HG03039 (cell line): ENCODE data around the gene LPIN1.
"Not testable (repeated sequence)": the region's sequence is repeated elsewhere in the genome, so short reads cannot be mapped to it uniquely, and the experiment has no call there.

Experiments
- ATAC-seq: cut with Tn5 transposase; IDR thresholded peaks from one replicate; pipeline ENCODE4 v1.9.1; 2021; ENCODE audit warnings: mild to moderate bottlenecking, moderate library complexity; ENCODE audit not compliant: unreplicated experiment

LPIN1 gene

DNA sequence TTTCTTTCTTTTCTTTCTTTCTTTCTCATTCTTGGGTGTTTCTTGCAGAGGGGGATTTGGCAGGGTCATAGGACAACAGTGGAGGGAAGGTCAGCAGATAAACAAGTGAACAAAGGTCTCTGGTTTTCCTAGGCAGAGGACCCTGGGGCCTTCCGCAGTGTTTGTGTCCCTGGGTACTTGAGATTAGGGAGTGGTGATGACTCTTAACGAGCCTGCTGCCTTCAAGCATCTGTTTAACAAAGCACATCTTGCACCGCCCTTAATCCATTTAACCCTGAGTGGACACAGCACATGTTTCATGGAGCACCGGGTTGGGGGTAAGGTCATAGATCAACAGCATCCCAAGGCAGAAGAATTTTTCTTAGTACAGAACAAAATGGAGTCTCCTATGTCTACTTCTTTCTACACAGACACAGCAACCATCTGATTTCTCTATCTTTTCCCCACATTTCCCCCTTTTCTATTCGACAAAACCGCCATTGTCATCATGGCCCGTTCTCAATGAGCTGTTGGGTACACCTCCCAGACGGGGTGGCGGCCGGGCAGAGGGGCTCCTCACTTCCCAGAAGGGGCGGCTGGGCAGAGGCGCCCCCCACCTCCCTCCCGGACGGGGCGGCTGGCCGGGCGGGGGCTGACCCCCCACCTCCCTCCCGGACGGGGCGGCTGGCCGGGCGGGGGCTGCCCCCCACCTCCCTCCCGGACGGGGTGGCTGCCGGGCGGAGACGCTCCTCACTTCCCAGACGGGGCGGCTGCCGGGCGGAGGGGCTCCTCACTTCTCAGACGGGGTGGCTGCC is 12.9 kb downstream of the LPIN1 start:
- not testable (repeated sequence) for ATAC-seq

GRCh38 chr2:11761259-11761658 is 14.8 kb downstream of the LPIN1 start:
- no peak for ATAC-seq

DNA sequence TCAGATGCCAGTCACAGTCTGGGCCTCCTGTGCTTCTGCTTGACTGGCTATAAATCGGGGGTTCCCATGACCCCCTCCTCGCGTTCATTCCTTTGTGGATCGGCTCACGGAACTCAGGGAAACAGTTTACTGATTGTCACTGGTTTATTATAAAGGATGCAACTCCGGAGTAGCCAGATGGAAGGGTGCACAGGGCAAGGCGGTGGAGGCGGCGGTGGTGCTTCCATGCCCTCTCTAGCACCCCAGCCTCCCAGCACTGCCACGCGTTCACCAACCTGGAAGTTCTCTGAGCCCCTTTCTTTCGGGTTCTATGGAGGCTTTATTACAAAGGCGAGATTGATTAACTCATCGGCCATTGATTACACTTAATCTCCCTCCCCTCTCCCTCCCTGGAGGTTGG is 15.6 kb downstream of the LPIN1 start:
- ATAC-seq: no peak

- no peak for ATAC-seq
Observed at GRCh38 chr2:11762799-11763461, 16.5 kb downstream of the LPIN1 start.

- no peak for ATAC-seq
Observed at GRCh38 chr2:11764359-11764758, 17.9 kb downstream of the LPIN1 start.

DNA sequence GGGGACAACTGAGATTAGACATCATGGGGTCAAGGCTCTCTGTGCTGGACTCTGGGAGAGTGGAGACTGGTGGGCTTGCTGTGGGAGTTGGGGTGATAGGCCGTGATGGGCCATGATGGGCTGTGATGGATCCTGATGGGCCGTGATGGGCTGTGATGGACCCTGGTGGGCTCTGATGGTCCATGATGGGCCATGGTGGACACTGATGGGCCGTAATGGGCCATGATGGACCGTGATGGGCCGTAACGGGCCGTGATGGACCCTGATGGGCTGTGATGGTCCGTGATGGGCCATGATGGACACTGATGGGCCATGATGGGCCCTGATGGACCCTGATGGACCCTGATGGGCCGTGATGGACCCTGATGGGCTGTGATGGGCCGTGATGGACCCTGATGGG is 18.5 kb downstream of the LPIN1 start:
- ATAC-seq: no peak

- no peak for ATAC-seq
Observed at GRCh38 chr2:11765501-11765900, 19.1 kb downstream of the LPIN1 start.

GRCh38 chr2:11766016-11766415 is 19.6 kb downstream of the LPIN1 start:
- no peak for ATAC-seq

DNA sequence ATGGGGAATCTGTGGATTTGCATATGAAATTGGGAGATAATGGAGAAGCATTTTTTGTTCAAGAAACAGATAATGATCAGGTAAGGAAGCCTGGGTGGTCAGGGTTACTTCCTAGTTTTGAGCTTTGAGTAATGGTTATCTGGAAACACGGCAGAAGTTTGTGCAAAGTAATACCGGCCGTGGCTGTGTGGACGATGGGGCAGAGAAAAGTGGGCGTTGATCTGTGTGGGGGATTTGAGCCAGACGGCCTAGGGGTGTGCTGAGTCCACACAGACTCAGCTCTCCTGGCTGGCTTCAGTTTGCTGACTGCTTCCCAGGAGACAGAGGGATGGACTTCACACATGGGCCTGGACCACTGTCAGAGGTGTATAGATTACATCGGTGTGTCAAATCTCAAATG is 21.3 kb downstream of the LPIN1 start:
- ATAC-seq: no peak

- no peak for ATAC-seq
Observed at GRCh38 chr2:11768946-11769345, 22.5 kb downstream of the LPIN1 start.

- ATAC-seq: no peak
Observed at GRCh38 chr2:11769516-11769915, 23.1 kb downstream of the LPIN1 start.

GRCh38 chr2:11770531-11771188 is 24.2 kb downstream of the LPIN1 start:
- ATAC-seq: no peak

- no peak for ATAC-seq
Observed at GRCh38 chr2:11771971-11772615, 25.7 kb downstream of the LPIN1 start.

DNA sequence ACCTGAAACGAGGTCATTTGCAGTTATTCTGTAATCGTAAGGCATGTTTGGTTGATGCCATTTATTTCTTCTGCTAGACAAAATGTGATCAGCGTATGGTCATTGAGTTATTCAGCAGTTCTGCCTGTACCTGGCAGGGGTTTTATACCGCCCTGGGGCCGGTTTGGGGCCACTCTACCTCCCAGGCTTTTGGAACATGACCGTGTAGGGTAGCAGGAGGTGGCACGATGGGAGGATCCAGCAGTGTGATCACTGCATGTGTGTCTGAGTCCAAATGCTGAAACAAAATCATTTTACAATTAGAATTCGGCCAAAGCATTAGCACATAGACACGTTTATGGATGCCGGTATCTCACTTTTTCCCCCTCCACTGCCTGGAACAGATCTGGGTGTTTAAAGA is 26.7 kb downstream of the LPIN1 start:
- ATAC-seq: no peak

GRCh38 chr2:11773747-11774525 is 27.5 kb downstream of the LPIN1 start:
- ATAC-seq: no peak

DNA sequence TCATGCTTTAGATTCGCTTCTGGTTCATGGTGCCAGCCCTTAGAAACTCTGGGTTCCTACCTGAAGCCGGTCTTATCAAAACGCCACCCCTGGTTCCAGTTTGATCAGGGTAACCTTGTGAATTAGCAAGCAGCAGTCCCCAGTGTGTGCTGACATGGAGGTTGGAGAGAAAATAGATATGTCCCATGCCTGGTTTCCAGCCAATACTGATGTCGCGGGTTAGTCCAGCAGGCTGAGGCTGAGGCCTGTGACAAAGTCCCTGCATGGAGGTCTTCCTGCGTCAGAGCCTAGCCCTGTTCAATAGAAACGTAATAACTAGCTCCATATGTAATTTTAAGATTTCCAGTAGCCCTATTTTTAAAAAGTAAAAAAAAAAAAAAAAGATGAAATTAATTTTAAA is 28.2 kb downstream of the LPIN1 start:
- ATAC-seq: no peak

GRCh38 chr2:11775384-11775783 is 29.0 kb downstream of the LPIN1 start:
- ATAC-seq: no peak

DNA sequence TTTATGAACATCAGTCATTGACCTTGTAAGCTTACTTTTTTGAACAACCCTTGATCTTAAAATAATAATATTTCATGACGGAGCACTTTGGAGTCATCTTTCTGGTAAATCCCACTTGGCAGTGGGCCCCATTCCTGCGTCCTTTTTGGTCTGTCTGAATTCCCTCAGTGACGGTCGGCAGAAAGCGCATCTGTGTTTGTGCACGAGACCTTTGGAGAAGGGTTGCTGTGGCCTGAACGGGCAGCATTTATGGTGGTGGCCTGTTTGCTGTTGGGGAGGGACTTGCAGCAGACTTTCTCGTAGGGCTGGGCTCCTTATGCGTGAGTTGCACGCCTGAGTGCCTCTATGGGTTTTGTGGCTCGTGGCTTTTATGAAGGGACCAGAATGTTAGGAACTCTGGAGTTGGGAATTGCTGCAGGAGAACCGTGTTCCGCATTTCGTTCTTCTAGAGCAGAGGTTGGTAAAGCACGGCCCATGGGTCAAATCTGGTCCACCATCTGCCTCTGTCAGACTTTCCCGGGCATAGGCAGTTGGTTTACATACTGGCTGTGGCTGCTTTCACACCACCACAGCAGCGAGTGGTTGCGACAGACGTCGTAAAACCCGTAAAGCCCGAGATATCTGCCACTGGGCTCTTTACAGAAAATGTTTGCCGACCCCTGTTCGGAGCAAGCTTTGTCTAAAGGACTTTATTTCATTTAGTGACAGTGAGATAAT is 30.8 kb downstream of the LPIN1 start:
- no peak for ATAC-seq

DNA sequence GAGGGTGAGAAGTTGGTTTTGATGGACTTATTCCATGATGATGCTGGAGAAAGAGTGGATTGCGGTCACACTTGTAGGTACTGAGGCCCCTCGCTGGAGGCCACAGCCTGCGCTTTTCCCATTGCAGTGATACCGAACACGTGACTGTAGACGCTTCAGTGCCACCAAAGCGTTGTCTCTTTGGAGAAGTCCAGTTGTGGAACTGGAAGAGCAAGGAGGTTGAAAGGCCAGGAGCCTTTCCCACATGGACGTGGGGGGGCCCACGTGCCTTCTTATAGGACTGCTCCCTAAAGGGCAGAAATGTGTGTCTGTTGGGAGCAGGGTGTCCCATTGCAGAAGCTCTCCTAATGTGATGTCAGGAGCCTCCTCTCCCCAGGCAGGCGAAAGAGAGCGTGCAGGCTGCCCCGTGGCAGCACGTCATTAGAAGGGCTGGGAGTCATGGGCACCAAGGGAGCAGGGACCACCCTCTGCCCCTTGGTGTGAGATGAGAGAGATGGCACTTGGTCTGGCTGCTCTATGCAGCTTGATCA is 31.5 kb downstream of the LPIN1 start:
- no peak for ATAC-seq

DNA sequence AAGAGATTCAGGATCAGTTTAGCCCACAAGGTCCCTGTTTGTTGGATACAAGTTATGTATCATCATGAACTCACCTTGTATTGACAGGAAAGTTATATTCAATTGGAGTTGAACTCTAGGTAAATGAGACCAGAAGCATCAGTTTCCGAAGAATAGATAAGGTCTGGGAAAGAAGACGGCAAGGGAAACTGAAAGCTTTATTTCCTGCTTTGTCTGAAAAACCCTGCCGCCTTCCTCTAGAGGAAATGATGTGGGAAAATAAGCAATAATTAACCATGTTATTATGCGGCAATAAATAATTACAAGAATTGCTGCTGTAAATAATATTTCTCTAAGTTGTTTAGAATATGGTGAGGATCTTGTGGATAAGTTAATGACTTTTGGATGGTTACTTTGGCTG is 32.0 kb downstream of the LPIN1 start:
- ATAC-seq: no peak
